MCF 10A (cell line): ENCODE data around the gene CTDSP1. TPM values are rescaled to one million over a fixed set of nuclear protein-coding genes. Genes with fewer than 3 reads are reported as not detected.
A peak's percentile ranks its signal among the peaks of the same experiment; 100 is the strongest.

Experiments used
- BruUV-seq: library from RNA; stranded (reverse); fragments of 400-500 nt; replicated peaks from 2 replicates; lab custom pipeline; 2021; lab: Mats Ljungman, UMichigan
- CTCF ChIA-PET: fragments of 300-600 bp; sonication (Branson Sonifier 250); formaldehyde crosslinking; extraction: SDS; loops from one replicate; lab custom pipeline; 2021; ENCODE audit warnings: antibody characterized with exemption, inconsistent platforms; lab: Yijun Ruan, JAX
- POLR2A ChIA-PET: fragments of 300-600, 350-650 bp; sonication (Branson Sonifier 250); formaldehyde crosslinking; extraction: SDS; loops from one replicate; lab custom pipeline; 2020; ENCODE audit warnings: antibody characterized with exemption, inconsistent platforms; lab: Yijun Ruan, JAX
- DNase-seq: peaks from one replicate; pipeline ENCODE4 v3.0.0-alpha.2; 2018; ENCODE audit not compliant: unreplicated experiment
- H3K27ac Mint-ChIP-seq: one replicate; pipeline ENCODE4 v1.8.0; 2022; ENCODE audit warnings: mild to moderate bottlenecking, low read depth, mixed read lengths; ENCODE audit not compliant: unreplicated experiment
- H3K27me3 Mint-ChIP-seq: one replicate; pipeline ENCODE4 v1.8.0; 2022; ENCODE audit warnings: mixed read lengths; ENCODE audit not compliant: insufficient read depth, unreplicated experiment
- H3K36me3 Mint-ChIP-seq: one replicate; pipeline ENCODE4 v1.8.0; 2022; ENCODE audit warnings: mild to moderate bottlenecking, moderate library complexity, mixed read lengths; ENCODE audit not compliant: insufficient read depth, unreplicated experiment
- H3K4me1 Mint-ChIP-seq: one replicate; pipeline ENCODE4 v1.8.0; 2022; ENCODE audit warnings: mixed read lengths; ENCODE audit not compliant: insufficient read depth, unreplicated experiment
- H3K4me3 Mint-ChIP-seq: one replicate; pipeline ENCODE4 v1.8.0; 2022; ENCODE audit warnings: mild to moderate bottlenecking, moderate library complexity, mixed read lengths; ENCODE audit not compliant: unreplicated experiment
- H3K9me3 Mint-ChIP-seq: one replicate; pipeline ENCODE4 v1.8.0; 2022; ENCODE audit warnings: mixed read lengths; ENCODE audit not compliant: unreplicated experiment
- intact Hi-C: fragments of 100-400 bp; cut with micrococcal nuclease; formaldehyde crosslinking; loops from 2 replicates; pipeline ENCODE4 v1.14.1; 2022
- total RNA-seq: library from RNA; stranded (reverse); gene quantifications from 2 replicates; pipeline ENCODE4 v1.2.3, GENCODE V29; 2022
- TF ChIP-seq, protein P1 (sequence below): fragments of 200-600 bp; IDR thresholded peaks from one replicate; pipeline ENCODE4 v1.8.0; 2022; ENCODE audit warnings: antibody characterized with exemption, mild to moderate bottlenecking; ENCODE audit not compliant: unreplicated experiment

Gene CTDSP1
- total RNA-seq, 1 experiment from 2014 or later, result 72.3 TPM

DNA sequence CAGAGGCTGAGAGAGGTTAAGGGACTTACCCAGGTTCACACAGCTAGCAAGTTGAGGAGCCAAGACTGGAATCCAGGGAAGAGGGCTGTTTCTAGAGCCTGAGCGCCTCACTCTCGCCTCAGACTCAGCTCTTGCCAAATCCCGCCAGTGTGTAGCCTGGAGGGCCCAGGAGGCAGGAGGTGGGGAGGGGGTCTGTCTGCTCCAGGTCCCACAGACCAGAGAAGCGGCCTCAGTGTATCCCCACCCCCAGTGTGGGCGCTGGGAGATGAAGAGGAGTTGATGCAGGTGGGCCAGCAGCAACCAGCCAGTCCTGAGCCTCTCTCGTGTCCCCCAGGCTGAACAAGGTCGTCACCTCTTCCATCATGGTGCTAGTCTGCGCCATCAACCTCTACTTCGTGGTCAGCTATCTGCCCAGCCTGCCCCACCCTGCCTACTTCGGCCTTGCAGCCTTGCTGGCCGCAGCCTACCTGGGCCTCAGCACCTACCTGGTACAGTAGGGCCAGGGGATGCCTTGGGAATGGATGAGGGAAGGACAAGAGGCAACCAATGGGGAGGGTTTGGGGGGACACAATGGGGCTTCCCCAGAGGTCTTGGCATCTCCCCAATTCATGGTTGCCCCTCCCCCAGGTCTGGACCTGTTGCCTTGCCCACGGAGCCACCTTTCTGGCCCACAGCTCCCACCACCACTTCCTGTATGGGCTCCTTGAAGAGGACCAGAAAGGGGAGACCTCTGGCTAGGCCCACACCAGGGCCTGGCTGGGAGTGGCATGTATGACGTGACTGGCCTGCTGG is 5.2 kb upstream of the CTDSP1 start:
- peaks cover 10% of the 10 kb centered on the region for H3K36me3 Mint-ChIP-seq
- no peaks in the 10 kb centered on the region for H3K27me3 Mint-ChIP-seq
- H3K4me3 Mint-ChIP-seq, result peak overlapping the region; percentile 28
- CTCF ChIA-PET, result interaction anchor here (0.6 to 6.4 kb wide), 11 partner anchors 10 to 280 kb away, joined by 3 to 49 read pairs (median 6); partner anchors contain the start of genes AAMP, CATIP and PNKD
- POLR2A ChIA-PET, result interaction anchor here (0.7 to 6.2 kb wide), 7 partner anchors 12 to 124 kb away, joined by 3 to 108 read pairs (median 17); partner anchors contain the start of genes AAMP, PNKD and TMBIM1
- H3K4me1 Mint-ChIP-seq, result peaks cover 12% of the 10 kb centered on the region
- TF ChIP-seq, protein P1, sequence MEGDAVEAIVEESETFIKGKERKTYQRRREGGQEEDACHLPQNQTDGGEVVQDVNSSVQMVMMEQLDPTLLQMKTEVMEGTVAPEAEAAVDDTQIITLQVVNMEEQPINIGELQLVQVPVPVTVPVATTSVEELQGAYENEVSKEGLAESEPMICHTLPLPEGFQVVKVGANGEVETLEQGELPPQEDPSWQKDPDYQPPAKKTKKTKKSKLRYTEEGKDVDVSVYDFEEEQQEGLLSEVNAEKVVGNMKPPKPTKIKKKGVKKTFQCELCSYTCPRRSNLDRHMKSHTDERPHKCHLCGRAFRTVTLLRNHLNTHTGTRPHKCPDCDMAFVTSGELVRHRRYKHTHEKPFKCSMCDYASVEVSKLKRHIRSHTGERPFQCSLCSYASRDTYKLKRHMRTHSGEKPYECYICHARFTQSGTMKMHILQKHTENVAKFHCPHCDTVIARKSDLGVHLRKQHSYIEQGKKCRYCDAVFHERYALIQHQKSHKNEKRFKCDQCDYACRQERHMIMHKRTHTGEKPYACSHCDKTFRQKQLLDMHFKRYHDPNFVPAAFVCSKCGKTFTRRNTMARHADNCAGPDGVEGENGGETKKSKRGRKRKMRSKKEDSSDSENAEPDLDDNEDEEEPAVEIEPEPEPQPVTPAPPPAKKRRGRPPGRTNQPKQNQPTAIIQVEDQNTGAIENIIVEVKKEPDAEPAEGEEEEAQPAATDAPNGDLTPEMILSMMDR, result no peak
- intact Hi-C loops, result loop anchor here (5.0 kb wide), 1 partner anchor 207 kb away; no protein-coding TSS in a partner anchor
- no peaks in the 10 kb centered on the region for H3K9me3 Mint-ChIP-seq
- DNase-seq, result no peak
- BruUV-seq, result no TSS peak
- H3K27ac Mint-ChIP-seq, result no peak overlapping the region

DNA sequence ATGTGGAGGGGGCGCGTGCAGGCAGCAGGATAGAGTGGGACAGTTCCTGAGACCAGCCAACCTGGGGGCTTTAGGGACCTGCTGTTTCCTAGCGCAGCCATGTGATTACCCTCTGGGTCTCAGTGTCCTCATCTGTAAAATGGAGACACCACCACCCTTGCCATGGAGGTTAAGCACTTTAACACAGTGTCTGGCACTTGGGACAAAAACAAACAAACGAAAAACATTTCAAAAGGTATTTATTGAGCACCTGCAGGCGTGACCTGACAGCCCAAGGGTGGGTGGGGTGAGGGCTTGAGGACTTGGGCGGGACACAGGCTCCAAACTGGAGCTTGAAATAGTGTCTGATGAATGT is 4.6 kb upstream of the CTDSP1 start:
- H3K27me3 Mint-ChIP-seq, result no peaks in the 10 kb centered on the region
- H3K4me3 Mint-ChIP-seq, result peak overlapping the region; percentile 28
- no peaks in the 10 kb centered on the region for H3K9me3 Mint-ChIP-seq
- TF ChIP-seq, protein P1, result no peak
- intact Hi-C loops, result loop anchor here (5.0 kb wide), 1 partner anchor 208 kb away; no protein-coding TSS in a partner anchor
- POLR2A ChIA-PET, result interaction anchor here (0.7 to 6.2 kb wide), 7 partner anchors 11 to 175 kb away, joined by 3 to 108 read pairs (median 17); partner anchors contain the start of genes AAMP, PNKD and TMBIM1
- BruUV-seq, result no TSS peak
- H3K36me3 Mint-ChIP-seq, result peaks cover 12% of the 10 kb centered on the region
- no peak overlapping the region for H3K27ac Mint-ChIP-seq
- H3K4me1 Mint-ChIP-seq, result peaks cover 12% of the 10 kb centered on the region
- CTCF ChIA-PET, result interaction anchor here (0.6 to 6.4 kb wide), 8 partner anchors 10 to 279 kb away, joined by 3 to 49 read pairs (median 10); partner anchors contain the start of genes AAMP, CATIP and PNKD
- no peak for DNase-seq

DNA sequence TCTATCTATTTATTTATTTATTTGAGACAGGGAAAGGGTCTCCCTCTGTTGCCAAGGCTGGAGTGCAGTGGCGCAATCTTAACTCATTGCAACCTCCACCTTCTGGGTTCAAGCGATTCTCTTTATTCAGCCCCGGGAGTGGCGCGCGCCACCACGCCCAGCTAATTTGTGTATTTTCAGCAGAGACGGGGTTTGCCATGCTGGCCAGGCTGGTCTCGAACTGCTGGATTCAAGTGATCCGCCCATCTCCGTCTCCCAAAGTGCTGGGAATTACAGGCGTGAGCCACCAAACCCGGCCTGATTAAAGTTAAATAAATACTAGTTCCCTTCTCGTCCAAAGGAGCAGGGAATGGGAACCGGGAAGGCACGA is 4.2 kb upstream of the CTDSP1 start:
- no peaks in the 10 kb centered on the region for H3K27me3 Mint-ChIP-seq
- H3K9me3 Mint-ChIP-seq, result no peaks in the 10 kb centered on the region
- no peak for DNase-seq
- H3K4me1 Mint-ChIP-seq, result peaks cover 12% of the 10 kb centered on the region
- CTCF ChIA-PET, result interaction anchor here (0.6 to 6.4 kb wide), 10 partner anchors 11 to 279 kb away, joined by 3 to 49 read pairs (median 8); partner anchors contain the start of genes AAMP, CATIP and PNKD
- H3K36me3 Mint-ChIP-seq, result peaks cover 16% of the 10 kb centered on the region
- H3K27ac Mint-ChIP-seq, result peak overlapping the region; percentile 90
- intact Hi-C loops, result loop anchor here (5.0 kb wide), 1 partner anchor 208 kb away; no protein-coding TSS in a partner anchor
- TF ChIP-seq, protein P1, result no peak
- no TSS peak for BruUV-seq
- POLR2A ChIA-PET, result interaction anchor here (0.5 to 6.2 kb wide), 12 partner anchors 11 to 177 kb away, joined by 3 to 108 read pairs (median 6); partner anchors contain the start of genes AAMP, PNKD and TMBIM1
- H3K4me3 Mint-ChIP-seq, result peak overlapping the region; percentile 98
